Measurements from ENCODE around the gene WDR35.

DNA sequence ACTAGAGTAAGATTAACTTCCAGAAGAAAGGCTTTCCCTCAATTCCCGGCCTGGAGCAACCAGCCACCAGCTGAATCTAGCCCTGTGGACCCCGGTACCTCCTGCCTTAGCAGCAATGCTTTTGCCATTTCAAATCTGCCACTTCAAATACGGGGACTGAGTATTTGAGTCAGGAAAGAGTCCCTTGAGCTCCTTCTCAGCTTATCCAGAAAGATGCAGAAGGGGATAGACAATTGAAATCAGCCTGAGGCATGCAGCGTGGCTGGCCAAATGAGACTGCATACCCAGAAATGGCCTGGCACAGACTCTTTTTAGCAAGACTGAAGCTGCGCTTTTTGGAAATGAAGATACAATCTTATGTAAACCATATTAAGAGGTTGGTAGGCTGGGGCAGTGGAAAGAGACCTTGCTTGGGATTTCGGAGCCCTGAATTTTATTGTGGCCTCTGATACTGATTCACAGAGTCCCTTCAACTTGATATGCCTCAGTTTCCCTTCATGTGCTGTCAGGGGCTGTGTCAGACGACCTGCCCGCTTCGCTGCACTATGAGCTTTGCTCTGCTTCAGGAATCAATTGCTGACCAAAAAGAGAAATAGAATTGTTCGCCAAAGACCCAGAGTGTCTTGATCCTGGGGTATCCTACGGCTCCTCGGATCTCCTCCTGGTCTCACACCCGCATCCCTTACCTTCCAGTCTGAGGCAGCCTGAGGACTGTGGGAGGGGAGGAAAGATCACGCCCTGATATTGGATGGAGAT, 21.5 kb upstream of the WDR35 start:
- TF ChIP-seq, protein P1, sequence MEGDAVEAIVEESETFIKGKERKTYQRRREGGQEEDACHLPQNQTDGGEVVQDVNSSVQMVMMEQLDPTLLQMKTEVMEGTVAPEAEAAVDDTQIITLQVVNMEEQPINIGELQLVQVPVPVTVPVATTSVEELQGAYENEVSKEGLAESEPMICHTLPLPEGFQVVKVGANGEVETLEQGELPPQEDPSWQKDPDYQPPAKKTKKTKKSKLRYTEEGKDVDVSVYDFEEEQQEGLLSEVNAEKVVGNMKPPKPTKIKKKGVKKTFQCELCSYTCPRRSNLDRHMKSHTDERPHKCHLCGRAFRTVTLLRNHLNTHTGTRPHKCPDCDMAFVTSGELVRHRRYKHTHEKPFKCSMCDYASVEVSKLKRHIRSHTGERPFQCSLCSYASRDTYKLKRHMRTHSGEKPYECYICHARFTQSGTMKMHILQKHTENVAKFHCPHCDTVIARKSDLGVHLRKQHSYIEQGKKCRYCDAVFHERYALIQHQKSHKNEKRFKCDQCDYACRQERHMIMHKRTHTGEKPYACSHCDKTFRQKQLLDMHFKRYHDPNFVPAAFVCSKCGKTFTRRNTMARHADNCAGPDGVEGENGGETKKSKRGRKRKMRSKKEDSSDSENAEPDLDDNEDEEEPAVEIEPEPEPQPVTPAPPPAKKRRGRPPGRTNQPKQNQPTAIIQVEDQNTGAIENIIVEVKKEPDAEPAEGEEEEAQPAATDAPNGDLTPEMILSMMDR (IDR thresholded peaks at IDR 0.05) = no peak
- TF ChIP-seq POLR2A (IDR thresholded peaks at IDR 0.05) = no peak

Data from body of pancreas (tissue), 4 donors.